ENCODE measurements around the gene MKNK1.

The MKNK1 gene

GRCh38 chr1:46536527-46536926, 67.5 kb downstream of the MKNK1 start:
- DNase-seq: no peak

- no peak for DNase-seq
These were observed 69.0 kb downstream of the MKNK1 start for GRCh38 chr1:46535063-46535462.

DNA sequence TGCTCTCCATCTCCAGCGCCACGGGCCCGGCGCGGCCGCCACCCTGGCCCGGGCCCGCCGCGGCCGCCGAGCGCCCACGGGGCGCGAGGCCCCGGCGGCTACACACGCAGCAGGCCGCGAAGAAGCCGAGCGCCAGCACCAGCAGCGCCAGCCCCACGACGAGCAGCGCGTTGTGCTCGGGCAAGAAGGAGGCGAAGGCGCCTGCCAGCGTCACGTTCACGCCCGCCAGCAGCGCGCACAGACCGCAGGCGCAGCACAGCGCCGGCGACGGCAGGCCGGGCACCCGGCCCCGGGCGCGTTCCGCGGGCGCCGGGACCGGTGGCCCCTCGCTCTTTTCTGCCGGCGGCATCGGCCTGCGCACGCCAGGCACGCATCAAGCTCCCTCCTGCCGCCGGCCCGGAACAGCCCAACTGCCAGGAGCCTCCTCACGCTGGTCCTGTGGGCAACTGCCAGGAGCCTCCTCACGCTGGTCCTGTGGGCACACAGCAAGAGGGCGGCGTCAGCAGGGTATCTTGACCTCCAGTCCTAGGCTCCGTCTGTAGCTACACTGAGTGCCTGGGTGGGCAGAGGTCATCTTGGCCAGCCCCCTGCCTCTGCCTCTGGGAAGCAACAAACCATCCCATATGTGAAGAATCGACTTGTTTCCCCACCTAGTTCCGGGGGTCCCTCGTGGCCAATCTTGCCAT, 70.7 kb downstream of the MKNK1 start:
- peak in 1 of 2 donors; percentile 39 for DNase-seq

DNA sequence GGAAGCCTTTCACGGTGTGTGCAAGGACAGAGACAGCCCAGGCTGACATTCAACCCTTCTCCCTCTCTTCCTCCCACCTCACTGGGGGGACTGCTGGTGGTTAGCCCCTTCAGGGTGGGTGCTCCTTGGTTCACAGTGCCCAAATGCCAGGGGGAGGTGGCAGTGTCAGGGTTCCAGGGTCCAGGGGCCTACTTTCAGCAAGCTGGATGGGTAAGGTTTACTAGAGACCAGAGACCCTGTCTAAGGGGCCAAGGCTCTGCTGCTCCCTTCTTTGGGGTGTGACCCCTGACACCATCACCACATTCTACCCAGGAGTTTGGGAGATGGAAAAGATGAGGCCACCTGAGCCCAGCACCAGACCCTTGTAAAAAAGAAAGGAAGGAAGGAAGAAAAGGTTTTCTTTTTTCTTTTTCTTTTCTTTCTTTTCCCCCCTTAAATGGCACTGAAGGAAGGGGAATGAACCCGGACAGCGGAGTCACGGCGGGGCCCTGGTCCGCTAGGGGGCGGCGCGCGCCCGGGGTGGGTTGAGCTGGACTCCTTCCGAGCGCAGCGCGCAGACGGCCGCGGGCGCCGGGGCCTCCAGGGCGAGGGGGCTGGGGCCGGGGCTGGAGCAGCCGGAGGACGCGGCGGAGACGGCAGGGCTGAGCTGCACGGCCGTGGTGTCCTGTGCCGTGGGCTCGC, 71.4 kb downstream of the MKNK1 start:
- peak; percentile 64 to 73 for DNase-seq

- no peak for DNase-seq
These were observed 72.0 kb downstream of the MKNK1 start for GRCh38 chr1:46532095-46532494.

GRCh38 chr1:46530791-46531409, 73.2 kb downstream of the MKNK1 start:
- no peak for DNase-seq

- DNase-seq: no peak
These were observed 73.8 kb downstream of the MKNK1 start for GRCh38 chr1:46530311-46530710.

DNA sequence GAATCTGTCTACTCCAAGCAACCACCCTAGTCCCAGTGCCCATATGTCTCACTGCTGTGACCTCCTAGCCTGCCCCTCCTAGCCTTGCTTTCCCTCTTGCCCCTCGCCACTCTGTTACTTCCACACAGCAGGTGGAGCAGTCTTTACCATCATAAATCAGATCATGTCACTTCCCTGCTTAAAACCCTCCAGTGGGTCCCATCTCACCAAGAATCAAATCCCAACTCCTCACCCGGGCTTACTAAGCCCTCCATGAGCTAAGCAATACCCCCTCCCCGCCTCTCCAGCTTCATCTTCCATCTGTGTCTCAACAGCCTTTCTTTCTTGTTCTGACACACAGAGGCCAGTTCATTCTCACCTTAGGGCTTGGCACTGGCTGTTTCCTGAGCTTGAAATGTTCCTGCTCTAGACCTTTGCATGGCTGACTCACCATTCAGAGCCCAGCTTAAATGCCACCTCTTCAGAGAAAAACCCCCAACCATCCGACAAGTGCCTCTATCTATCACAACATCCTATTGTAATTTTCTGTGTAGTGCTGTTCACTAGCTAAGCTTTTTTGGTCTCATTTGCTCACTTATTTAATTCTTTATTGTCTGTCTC, 74.9 kb downstream of the MKNK1 start:
- no peak for DNase-seq

DNA sequence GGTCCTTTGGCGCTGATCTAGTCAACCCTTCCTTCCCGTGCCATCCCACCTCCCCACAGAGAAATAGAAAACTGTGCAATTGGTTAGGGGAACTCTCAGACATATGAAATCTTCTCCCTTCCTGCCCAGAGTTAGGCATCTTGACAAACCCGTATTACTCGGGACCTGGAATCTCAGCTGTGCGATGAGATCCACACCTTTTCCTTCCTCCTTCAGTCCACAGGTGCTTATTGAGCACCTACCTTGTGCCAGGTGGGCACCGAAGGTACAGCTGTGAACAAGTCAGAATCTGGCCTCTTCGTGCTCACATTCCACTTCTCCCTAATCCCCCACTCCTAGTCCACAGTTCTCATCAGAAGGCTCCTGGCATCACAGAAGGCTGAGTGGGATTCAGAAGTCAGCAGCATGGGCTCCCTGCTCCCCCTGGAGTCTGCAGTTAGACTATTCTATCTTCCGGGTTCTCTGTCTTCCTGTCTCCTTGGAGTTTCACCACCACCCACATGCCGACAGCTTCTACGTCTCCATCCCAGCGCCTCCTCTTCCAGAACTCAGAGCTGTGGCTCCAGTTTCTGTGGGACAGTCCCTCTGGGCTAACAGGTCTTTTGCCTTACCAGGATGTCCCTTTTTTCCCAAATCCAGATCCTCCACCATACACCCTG, 75.6 kb downstream of the MKNK1 start:
- DNase-seq: no peak

- DNase-seq: peak; percentile 79 to 80
These were observed 76.4 kb downstream of the MKNK1 start for GRCh38 chr1:46527474-46528296.

GRCh38 chr1:46526691-46527291, 77.3 kb downstream of the MKNK1 start:
- no peak for DNase-seq

GRCh38 chr1:46526013-46526690, 77.9 kb downstream of the MKNK1 start:
- no peak for DNase-seq

DNA sequence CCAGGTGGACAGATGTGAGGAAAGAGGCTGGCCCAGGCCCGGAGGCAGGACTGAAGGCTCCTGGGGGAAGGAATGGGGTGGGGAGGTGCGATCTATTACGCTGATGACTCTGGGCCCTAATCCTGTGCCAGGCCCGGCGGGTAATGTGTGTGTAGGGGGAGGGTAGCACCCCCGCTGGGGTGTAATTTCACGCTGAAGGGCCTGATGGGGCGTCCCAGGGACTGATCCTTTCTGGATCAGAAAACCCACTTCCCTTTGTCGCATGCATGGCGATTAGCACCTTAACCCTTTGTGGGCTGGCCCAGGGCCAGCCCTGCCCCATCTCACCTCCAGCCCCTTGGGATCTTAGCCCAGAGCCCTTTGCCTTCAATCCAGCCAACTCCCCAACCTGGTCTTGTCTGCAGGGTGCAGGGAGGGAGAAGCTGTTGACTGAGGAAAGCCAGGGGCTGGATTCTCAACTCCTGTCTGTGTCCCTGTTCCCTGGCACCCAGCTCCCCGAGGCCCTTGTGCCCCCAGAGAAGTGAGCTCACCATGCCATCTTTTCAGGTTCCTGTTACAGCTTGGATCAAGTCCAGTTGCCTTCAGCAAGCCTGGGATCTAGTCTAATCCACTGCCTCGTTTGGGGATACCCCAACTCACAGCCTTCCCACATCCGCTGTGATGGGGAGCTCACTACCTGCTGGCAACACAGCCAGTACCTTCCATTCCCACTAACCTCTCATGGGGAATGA, 78.7 kb downstream of the MKNK1 start:
- DNase-seq: no peak

GRCh38 chr1:46524843-46525242, 79.2 kb downstream of the MKNK1 start:
- no peak for DNase-seq

- DNase-seq: no peak
These were observed 80.3 kb downstream of the MKNK1 start for GRCh38 chr1:46523496-46524353.

GRCh38 chr1:46522969-46523320, 81.1 kb downstream of the MKNK1 start:
- no peak for DNase-seq

DNA sequence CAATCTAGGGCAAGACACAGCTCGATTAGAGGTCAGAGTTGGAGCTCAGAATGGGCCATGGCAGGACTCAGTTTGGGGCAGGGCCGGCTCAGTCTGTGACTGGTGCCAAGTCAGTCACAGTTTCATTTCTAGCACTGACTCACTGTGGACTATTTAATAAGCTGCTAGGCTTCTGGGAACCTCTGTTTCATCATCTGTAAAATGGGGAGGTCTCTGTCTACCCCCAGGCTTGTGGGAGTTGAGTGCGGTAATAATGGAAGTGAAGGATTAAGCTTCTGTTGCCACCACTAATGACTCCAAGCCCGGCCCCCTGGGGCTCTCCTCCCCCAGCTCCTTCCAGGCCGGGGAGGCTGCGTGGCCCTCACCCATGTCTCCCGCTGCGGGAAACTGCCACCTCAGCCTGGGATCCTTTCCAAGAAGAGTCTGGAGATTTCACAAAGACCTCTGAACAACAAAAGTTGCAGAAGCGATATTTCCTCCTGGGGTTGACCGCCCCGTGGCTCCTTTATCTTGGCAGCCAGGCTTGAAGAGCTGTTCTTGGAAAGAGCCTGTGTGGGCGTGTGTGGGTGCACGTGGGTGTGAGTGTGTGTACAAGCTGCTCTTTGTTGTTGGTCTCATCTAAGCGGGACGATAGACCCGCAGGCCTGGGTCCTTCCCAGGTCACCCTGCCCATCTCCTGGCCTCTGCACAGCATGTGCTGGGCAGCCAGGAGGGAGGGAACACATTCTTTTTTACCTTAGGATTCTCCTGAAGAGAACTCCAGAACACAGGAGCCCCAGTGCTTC, 81.7 kb downstream of the MKNK1 start:
- DNase-seq: peak; percentile 28 to 33

DNA sequence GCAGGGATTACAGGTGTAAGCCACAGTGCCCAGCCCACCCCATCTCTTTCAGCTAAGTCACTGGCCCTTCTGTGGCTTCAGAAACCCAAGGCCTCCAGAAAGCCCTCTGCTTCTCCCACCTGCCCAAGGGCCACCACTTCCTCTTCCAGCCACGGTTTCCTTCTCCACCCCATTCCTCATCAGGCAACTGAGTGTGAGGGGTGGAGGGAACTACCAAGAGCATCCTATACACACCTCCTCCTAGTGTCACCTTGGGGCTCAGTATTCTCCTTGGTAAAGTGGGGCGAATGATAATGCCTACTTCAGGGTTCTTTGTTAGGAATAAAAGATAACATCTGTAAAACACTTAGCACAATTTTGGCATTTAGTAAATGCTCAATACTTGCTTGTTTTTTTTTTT, 82.7 kb downstream of the MKNK1 start:
- no peak for DNase-seq

Data from stimulated activated CD4-positive, alpha-beta T cell treated with anti-CD3 and anti-CD28 coated beads, Interleukin-2, amount 100 ng/mL, for 48 hours (primary cell).